Measurements from ENCODE around the gene B3GALT6. TPM values are rescaled to one million over a fixed set of nuclear protein-coding genes. Genes with fewer than 3 reads are reported as not detected.

The B3GALT6 gene
- total RNA-seq, 1 donor from 2014 or later, result 30.2 TPM

DNA sequence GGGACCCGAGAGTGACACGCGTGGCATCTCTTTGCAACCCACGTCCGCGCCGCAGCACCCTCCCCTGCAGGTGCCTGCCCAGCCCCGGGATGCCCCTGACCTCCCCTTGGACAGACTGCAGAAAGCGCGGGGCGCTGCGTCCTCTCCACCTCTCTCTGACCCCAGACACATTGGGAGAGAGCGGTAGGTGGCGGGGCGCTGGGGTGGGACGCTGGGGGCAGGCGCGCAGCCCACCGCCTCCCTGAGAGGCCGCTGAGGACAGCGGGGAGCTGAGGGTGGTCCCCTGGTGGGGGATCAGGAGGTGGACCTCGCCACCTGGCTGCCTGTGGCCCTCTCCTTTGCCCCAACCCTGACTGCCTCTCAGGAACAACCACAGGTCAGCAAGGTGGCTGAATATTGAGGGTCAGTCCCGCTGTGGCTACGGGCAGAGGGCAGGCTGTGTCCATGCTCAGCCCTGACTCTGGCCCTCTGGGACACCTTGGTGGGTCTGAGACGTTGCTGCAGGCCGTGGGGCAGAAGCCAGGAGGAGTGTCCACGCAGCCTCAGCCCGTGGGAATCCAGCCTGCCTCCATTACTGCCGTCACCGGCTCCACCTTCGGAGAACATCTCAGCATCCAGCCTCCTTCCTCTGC is 42.4 kb downstream of the B3GALT6 start:
- TF ChIP-seq, protein P1, sequence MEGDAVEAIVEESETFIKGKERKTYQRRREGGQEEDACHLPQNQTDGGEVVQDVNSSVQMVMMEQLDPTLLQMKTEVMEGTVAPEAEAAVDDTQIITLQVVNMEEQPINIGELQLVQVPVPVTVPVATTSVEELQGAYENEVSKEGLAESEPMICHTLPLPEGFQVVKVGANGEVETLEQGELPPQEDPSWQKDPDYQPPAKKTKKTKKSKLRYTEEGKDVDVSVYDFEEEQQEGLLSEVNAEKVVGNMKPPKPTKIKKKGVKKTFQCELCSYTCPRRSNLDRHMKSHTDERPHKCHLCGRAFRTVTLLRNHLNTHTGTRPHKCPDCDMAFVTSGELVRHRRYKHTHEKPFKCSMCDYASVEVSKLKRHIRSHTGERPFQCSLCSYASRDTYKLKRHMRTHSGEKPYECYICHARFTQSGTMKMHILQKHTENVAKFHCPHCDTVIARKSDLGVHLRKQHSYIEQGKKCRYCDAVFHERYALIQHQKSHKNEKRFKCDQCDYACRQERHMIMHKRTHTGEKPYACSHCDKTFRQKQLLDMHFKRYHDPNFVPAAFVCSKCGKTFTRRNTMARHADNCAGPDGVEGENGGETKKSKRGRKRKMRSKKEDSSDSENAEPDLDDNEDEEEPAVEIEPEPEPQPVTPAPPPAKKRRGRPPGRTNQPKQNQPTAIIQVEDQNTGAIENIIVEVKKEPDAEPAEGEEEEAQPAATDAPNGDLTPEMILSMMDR (conservative IDR thresholded peaks at IDR 0.05), result no peak
- Mint-ChIP-seq H3K4me3 (peak overlapping the region; percentile 80), H3K27ac (peak overlapping the region; percentile 64), H3K4me1 (ENCODE audit: unreplicated experiment) (peaks cover 26% of the 10 kb centered on the region), H3K9me3 (no peaks in the 10 kb centered on the region), H3K27me3 (no peaks in the 10 kb centered on the region), H3K36me3 (peaks cover 5% of the 10 kb centered on the region)
- no peak for DNase-seq (ENCODE audit: extremely low spot score, unreplicated experiment)

- TF ChIP-seq, protein P1 (conservative IDR thresholded peaks at IDR 0.05), result no peak
- Mint-ChIP-seq H3K36me3 (peaks cover 2% of the 10 kb centered on the region), H3K4me3 (peak overlapping the region; percentile 80), H3K9me3 (no peaks in the 10 kb centered on the region), H3K4me1 (ENCODE audit: unreplicated experiment) (peaks cover 22% of the 10 kb centered on the region), H3K27me3 (no peaks in the 10 kb centered on the region), H3K27ac (peak overlapping the region; percentile 64)
- no peak for DNase-seq (ENCODE audit: extremely low spot score, unreplicated experiment)
These were observed 42.9 kb downstream of the B3GALT6 start for GRCh38 chr1:1274931-1275431.

- peak overlapping the region; percentile 7 for H3K27ac Mint-ChIP-seq
- no peaks in the 10 kb centered on the region for H3K9me3 Mint-ChIP-seq
- peak overlapping the region; percentile 67 for H3K4me3 Mint-ChIP-seq
- H3K36me3 Mint-ChIP-seq, result no peaks in the 10 kb centered on the region
- TF ChIP-seq, protein P1 (conservative IDR thresholded peaks at IDR 0.05), result no peak
- H3K4me1 Mint-ChIP-seq (ENCODE audit: unreplicated experiment), result peaks cover 14% of the 10 kb centered on the region
- no peak for DNase-seq (ENCODE audit: extremely low spot score, unreplicated experiment)
- no peaks in the 10 kb centered on the region for H3K27me3 Mint-ChIP-seq
These were observed 43.8 kb downstream of the B3GALT6 start for GRCh38 chr1:1275836-1276235.

DNA sequence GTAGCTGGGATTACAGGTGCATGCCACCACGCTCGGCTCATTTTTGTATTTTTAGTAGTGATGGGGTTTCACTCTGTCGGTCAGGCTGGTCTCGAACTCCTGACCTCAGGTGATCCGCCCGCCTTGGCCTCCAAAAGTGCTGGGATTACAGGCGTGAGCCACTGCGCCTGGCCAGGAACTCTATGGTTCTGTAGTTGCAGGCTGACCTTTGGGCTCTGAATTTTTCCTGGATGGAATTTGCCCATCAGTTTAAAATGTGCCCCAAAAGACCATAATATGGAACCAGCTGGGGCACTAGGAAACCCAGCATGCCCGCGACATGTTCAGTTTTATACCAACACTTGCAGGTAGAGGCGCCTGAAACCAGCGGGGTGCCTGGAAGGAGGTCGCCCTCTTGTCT is 46.6 kb downstream of the B3GALT6 start:
- Mint-ChIP-seq H3K36me3 (no peaks in the 10 kb centered on the region), H3K27me3 (no peaks in the 10 kb centered on the region), H3K27ac (no peak overlapping the region), H3K4me1 (ENCODE audit: unreplicated experiment) (no peaks in the 10 kb centered on the region), H3K9me3 (no peaks in the 10 kb centered on the region), H3K4me3 (no peak overlapping the region)
- DNase-seq (ENCODE audit: extremely low spot score, unreplicated experiment), result no peak
- TF ChIP-seq, protein P1 (conservative IDR thresholded peaks at IDR 0.05), result no peak

DNA sequence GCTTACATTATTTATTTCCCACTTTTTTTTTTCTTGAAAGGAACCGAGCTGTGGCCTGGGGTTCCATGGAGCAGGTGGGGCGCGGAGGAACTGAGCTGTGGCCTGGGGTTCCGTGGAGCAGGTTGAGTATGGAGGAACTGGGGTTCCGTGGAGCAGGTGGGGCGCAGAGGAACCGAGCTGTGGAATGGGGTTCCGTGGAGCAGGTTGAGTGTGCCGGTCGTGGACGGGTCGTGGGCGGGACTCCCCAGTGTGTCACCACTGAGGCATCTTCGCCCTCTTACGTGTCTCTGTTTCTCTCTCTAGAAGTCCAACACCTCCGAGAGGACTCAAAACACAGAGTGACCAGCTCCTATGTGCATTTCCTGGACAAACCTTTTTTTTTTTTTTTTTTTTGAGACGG is 47.0 kb downstream of the B3GALT6 start:
- Mint-ChIP-seq H3K27me3 (no peaks in the 10 kb centered on the region), H3K27ac (no peak overlapping the region), H3K4me1 (ENCODE audit: unreplicated experiment) (no peaks in the 10 kb centered on the region), H3K9me3 (no peaks in the 10 kb centered on the region), H3K36me3 (no peaks in the 10 kb centered on the region), H3K4me3 (no peak overlapping the region)
- DNase-seq (ENCODE audit: extremely low spot score, unreplicated experiment), result no peak
- TF ChIP-seq, protein P1 (conservative IDR thresholded peaks at IDR 0.05), result no peak
